Occipital lobe (tissue), 2 donors: ENCODE data around the gene PEPD. TPM values are rescaled to one million over a fixed set of nuclear protein-coding genes. Genes with fewer than 3 reads are reported as not detected.

Source experiments
- DNase-seq: peaks from one replicate; lab custom pipeline; 2025; lab: John Stamatoyannopoulos, UW
- total RNA-seq: library from RNA; depleted of rRNA; stranded (reverse); fragments of >200 nt; gene quantifications from one replicate; pipeline ENCODE4 v1.2.3, GENCODE V29; 2014

Gene PEPD
- total RNA-seq, 1 donor from 2014 or later: 21.5 TPM

DNA sequence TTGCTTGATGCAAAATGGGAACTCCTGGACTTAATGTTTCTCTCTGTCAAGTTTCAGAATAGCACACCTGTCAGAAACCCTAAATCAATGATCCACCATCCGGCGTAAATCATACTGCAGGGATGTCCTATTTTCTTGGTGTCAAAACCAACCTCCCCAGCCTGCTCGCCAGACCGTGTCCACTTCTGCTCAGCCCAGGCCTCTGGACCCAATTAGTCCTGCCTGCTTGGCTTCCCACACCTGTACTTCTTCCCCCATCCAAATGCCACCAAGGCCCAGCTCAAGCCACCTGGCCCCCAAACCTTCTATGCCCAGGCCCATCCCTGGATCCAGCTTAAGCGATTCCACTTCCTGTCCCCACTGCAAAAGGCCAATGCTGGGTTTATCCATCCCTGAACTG is 25.1 kb upstream of the PEPD start:
- no peak for DNase-seq

DNA sequence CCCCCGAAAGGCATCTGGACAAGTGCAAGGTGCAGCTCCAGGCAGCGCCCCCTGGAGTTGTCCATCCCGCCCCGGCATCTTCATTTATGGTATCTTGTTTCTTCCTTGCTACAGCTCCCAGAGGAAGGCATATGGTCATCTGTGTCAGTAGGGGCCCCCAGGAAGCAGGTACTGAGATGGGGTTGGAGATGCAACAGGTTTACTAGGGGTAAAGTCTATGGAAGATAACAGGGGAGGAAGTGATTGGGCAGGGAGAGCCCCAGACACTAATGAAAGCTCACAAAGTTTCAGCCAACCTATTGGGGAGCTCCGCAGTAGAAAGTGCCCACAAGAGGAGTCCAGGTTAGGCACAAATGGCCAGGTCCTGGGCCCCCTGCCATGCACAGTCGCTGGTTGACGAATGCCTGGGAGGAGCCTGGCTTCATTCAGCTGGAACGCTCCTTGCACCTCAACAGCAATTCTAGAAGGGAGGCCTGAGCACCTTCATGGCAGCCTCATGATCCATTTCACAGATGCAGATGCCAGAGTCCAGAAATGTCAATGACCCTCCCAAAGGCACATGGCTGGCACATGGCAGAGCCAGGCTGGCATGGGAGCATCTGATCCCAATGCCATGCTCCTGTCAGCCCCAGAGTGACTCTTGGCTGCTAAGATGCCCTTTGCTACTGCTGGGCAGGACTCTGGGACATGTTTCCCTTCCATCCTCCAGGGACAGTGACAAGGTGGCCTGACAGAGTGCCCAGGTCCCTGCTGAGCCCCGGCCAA is 23.8 kb upstream of the PEPD start:
- DNase-seq: no peak

DNA sequence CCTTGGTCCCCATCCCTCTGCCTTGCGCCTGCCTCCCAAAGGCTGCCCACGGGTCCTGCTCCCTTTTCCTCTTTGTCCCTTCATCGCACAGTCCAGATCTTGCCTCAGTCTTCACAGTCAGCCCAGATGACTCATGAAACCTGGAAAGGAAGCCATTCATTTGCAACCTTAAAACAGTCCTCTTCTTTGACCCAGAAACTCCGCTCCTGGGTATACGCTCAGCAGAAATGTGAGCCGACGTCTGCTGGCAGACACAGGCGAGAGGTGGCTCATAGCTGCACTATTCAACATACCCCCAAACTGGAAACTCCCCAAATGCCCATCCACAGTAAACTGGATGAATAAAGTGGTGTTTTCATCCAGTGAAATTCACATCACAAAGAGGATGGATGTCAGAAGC is 13.6 kb upstream of the PEPD start:
- DNase-seq: no peak

GRCh38 chr19:33532859-33533460 is 11.4 kb upstream of the PEPD start:
- no peak for DNase-seq

GRCh38 chr19:33530842-33531241 is 9.3 kb upstream of the PEPD start:
- no peak for DNase-seq

- no peak for DNase-seq
These were observed 8.7 kb upstream of the PEPD start for GRCh38 chr19:33530296-33530695.

- no peak for DNase-seq
These were observed 7.6 kb upstream of the PEPD start for GRCh38 chr19:33529094-33529676.

DNA sequence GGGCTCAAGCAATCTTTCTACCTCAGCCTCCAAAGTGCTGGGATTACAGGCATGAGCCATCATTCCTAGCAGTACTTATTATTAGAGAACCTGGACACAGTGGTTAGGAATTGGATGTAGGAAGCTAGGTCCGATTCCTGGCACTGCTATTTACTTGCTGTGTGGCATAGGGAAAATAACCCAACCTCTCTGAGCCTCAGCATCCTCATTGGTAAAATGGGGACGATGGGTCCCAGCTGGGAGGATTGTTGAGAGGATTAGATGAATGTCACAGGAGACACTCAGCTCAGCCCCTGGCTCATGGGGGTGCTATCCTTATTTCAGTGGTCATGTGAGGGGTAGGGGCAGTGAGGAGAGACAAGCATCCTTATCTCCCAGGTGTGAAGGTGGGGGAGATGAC is 6.8 kb upstream of the PEPD start:
- DNase-seq: no peak

DNA sequence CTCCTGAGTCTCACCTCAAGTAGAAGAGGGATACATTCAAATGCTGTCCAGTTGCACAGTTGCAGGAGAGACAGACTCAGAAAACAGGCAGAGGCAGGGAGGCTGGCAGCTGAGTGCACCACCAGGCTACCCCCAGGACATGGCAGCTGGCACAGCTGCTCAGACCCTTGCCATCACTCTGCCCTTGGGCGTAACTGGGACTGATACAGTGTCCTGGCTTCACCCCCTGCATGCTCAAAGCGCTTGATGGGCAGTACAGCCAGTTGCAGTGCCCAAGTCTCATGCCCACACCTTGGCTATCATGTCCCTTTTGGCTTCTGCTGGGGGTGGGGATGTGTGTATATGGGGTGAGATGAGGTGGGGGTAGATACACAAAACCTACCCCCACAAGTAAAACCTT is 5.5 kb upstream of the PEPD start:
- DNase-seq: no peak

DNA sequence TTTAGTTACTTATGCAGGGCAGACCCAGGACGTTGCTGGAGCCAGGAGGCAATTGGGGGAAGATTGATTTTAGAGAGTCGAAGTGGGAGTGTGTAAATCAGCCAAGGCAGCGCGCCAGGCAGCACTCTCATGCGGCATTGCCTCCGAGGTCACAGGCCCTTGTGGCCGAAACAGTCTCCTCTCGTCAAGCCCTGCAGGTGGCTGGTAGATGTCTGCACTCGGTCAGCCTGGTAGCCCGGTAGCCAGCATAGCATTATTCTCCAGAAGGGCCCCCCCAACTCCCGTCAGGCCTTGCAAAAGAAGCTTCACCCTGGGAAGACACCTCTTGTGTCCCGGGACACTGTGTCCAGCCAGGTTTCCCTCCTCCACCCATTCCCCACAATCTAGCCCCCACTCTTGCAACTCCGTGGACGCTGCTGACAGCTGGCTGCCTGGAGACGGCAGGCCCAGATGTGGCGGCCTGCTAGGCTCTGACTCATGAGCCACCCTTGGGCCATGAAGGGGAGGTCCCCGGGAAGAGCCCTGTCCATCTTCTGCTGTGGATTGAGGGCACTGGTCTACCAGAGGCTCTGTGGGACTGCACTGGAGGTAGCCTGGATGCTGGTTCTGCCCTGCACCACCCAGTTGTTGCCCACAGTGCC is 2.6 kb upstream of the PEPD start:
- DNase-seq: no peak

GRCh38 chr19:33523167-33523566 is 1.6 kb upstream of the PEPD start:
- DNase-seq: no peak

DNA sequence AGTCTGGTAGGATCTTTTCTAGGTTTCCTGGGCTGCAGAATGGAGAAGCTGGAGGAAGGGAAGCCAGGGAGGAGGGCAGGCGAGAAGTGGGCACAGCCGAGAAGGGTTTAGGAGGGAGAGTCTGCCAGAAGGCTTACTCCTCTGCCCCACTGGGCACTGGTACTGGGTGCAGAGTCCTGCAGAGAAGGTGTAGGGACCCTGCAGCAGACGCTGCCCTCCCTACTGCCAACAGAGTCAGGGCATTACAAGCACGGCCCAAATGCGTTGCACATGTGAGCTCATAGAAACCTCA is 726 bp upstream of the PEPD start:
- DNase-seq: no peak

- DNase-seq: no peak
These were observed 629 bp downstream of the PEPD start for GRCh38 chr19:33520844-33521479.

- DNase-seq: no peak
These were observed 1.4 kb downstream of the PEPD start for GRCh38 chr19:33520048-33520643.

DNA sequence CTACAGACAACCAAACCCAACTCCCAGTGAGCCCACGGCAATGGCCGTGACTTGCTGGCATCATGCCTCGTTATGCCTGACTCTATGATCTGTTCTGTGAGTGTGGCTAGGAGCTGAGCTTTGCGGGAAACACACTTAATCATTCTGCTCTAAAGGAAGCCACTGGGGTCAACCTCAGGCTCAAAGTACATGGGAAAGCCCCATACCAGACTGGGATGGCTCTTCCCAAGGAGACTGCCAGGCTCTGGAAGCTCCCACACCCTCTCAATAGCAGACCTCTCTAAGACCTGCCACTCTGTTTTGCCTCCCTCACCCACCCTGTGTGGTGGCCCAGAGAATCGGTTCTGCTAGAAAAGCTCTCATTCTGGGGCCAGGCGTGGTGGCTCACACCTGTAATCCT is 2.2 kb downstream of the PEPD start:
- no peak for DNase-seq

GRCh38 chr19:33518541-33518940 is 3.0 kb downstream of the PEPD start:
- DNase-seq: no peak

DNA sequence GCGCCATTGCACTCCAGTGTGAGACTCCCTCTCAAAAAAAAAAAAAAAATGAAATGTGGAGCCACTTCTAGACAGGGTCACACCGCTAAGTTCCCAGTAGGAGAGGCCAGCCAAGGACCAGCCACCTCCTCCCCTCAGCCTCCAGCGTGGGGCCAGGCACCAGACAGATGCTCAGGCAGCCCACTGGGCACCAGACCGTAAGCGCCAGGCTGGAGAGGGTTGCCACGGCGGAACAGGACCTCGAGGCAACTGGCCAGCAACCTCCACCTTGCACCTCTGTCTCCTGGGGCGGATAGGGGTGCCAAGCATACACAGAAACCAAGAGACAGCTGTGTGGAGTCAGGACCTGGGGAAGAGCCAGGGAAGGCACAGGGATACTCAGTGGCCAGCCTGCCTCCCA is 3.7 kb downstream of the PEPD start:
- DNase-seq: no peak

- no peak for DNase-seq
These were observed 5.7 kb downstream of the PEPD start for GRCh38 chr19:33515921-33516320.

DNA sequence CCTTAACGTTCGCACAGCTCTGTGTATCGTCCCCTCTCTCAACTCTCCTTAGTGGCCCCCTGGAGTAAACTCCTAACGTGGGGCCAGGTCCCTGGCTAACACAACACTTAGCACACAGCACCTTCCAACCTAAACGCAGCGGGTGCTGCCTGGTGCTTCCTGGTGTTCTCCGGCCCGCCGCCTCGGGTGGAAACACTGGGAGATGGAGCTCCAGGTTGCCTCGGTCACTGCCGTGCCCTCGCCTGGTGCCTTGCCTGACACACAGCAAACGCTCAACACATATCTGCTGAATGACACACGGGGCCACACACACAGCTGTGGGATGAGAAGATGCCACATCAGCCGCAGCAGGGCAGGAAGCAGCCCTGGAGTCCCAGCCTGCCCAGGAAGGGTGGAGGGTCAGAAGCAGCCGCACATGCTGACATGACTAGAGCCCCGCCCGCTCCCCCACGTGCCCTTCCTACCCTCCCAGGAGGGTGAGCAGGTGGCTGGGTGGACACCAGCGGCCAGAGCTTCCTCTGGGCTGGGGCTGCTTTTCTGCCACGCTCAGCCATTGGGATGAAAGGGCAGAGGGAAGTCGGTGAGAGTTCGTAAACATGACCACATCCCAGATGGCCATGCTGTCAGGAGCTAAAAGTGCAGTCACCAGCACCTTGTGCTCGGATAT is 6.6 kb downstream of the PEPD start:
- DNase-seq: no peak

DNA sequence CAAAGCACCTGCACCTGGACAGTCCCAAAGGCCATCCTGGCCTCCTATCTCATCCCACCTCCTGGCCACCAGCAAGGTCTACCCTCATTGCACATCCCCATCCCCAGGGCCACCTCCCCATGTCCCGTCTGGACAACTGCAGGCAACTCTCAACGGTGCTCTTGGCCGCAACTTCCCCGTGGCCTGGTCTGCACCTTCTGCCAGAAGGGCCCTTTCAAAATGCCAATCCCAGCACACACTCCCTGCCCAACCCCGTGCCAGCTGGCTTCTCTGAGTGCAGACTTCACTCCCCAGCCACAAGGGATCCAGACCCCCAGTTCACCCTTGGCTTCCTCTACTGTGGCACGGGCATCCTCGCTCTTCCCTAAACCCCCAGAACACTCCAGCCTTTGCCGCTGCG is 8.2 kb downstream of the PEPD start:
- no peak for DNase-seq

GRCh38 chr19:33512580-33513137 is 8.9 kb downstream of the PEPD start:
- no peak for DNase-seq
